ENCODE data around the gene ZNF792. TPM values are rescaled to one million over a fixed set of nuclear protein-coding genes. Genes with fewer than 3 reads are reported as not detected.
A peak's percentile ranks its signal among the peaks of the same experiment; 100 is the strongest.
"Not testable (repeated sequence)": the region's sequence is repeated elsewhere in the genome, so short reads cannot be mapped to it uniquely, and the experiment has no call there.

The ZNF792 gene
- polyA plus RNA-seq, 4 donors = 0.45 to 5.3 (median 1.9) TPM

GRCh38 chr19:34936184-34936583 lies 27.8 kb downstream of the ZNF792 start:
- H3K4me3 ChIP-seq (ENCODE audit: low read depth in 1 of 3, low read length in 3 of 3) = no peak overlapping the region
- H3K27me3 ChIP-seq (ENCODE audit: control insufficient read depth in 3 of 3, insufficient read depth in 3 of 3, low read length in 3 of 3) = no peaks in the 10 kb centered on the region
- FAIRE-seq (no peak), DNase-seq (no peak)
- H3K36me3 ChIP-seq (ENCODE audit: control insufficient read depth in 3 of 3, insufficient read depth in 2 of 3, low read depth in 1 of 3, low read length in 3 of 3) = peaks cover 0 to 32% (median 7%) of the 10 kb centered on the region in 3 donors
- 99% methylated on average over 4 of the region's 4 CpGs for WGBS, 3 donors
- no peak overlapping the region for H3K27ac ChIP-seq (ENCODE audit: low read depth in 1 of 3, low read length in 2 of 3)
- no peaks in the 10 kb centered on the region for H3K4me1 ChIP-seq (ENCODE audit: control insufficient read depth in 3 of 3, insufficient read depth in 2 of 3, low read depth in 1 of 3, low read length in 2 of 3)
- peaks cover 0 to 19% of the 10 kb centered on the region in 2 donors for H3K9me3 ChIP-seq (ENCODE audit: control insufficient read depth in 2 of 2, insufficient read depth in 1 of 2, low read depth in 1 of 2, low read length in 1 of 2)

GRCh38 chr19:34932494-34932893 lies 31.5 kb downstream of the ZNF792 start:
- Histone ChIP-seq H3K9me3 (ENCODE audit: control insufficient read depth in 2 of 2, insufficient read depth in 1 of 2, low read depth in 1 of 2, low read length in 1 of 2) (peaks cover 0 to 9% of the 10 kb centered on the region in 2 donors), H3K27ac (ENCODE audit: low read depth in 1 of 3, low read length in 2 of 3) (no peak overlapping the region), H3K36me3 (ENCODE audit: control insufficient read depth in 3 of 3, insufficient read depth in 2 of 3, low read depth in 1 of 3, low read length in 3 of 3) (peaks cover 0 to 24% (median 7%) of the 10 kb centered on the region in 3 donors), H3K4me1 (ENCODE audit: control insufficient read depth in 3 of 3, insufficient read depth in 2 of 3, low read depth in 1 of 3, low read length in 2 of 3) (no peaks in the 10 kb centered on the region), H3K4me3 (ENCODE audit: low read depth in 1 of 3, low read length in 3 of 3) (no peak overlapping the region), H3K27me3 (ENCODE audit: control insufficient read depth in 3 of 3, insufficient read depth in 3 of 3, low read length in 3 of 3) (no peaks in the 10 kb centered on the region)
- no peak for DNase-seq
- FAIRE-seq = no peak
- WGBS, 3 donors = 89 to 99% (median 97%) methylated on average over 6 of the region's 6 CpGs

- no peaks in the 10 kb centered on the region for H3K4me1 ChIP-seq (ENCODE audit: control insufficient read depth in 3 of 3, insufficient read depth in 2 of 3, low read depth in 1 of 3, low read length in 2 of 3)
- WGBS, 3 donors = 0% methylated on average over 53 of the region's 53 CpGs
- FAIRE-seq = no peak
These were observed 37.2 kb downstream of the ZNF792 start, which contains the start of gene ZNF30 for GRCh38 chr19:34926685-34927375. TSS of gene ZNF30 (plus strand) at chr19:34926903. CDS start at chr19:34929948, 3,045 bp downstream.

GRCh38 chr19:34926361-34926684 lies 37.7 kb downstream of the ZNF792 start:
- Histone ChIP-seq H3K36me3 (ENCODE audit: control insufficient read depth in 3 of 3, insufficient read depth in 2 of 3, low read depth in 1 of 3, low read length in 3 of 3) (no peaks in the 10 kb centered on the region), H3K27ac (ENCODE audit: low read depth in 1 of 3, low read length in 2 of 3) (peak overlapping the region in 1 of 3 donors; percentile 75), H3K9me3 (ENCODE audit: control insufficient read depth in 2 of 2, insufficient read depth in 1 of 2, low read depth in 1 of 2, low read length in 1 of 2) (peaks cover 0 to 3% of the 10 kb centered on the region in 2 donors), H3K4me3 (ENCODE audit: low read depth in 1 of 3, low read length in 3 of 3) (peak overlapping the region in 1 of 3 donors; percentile 72), H3K27me3 (ENCODE audit: control insufficient read depth in 3 of 3, insufficient read depth in 3 of 3, low read length in 3 of 3) (no peaks in the 10 kb centered on the region), H3K4me1 (ENCODE audit: control insufficient read depth in 3 of 3, insufficient read depth in 2 of 3, low read depth in 1 of 3, low read length in 2 of 3) (no peaks in the 10 kb centered on the region)
- FAIRE-seq = no peak
- DNase-seq = no peak
- 74 to 77% (median 75%) methylated on average over 3 of the region's 3 CpGs for WGBS, 3 donors

More at GRCh38 chr19:34926685-34927375, 37.2 kb downstream of the ZNF792 start, which contains the start of gene ZNF30:
- peak within 1 kb of the TSS; percentile 70 to 77 (median 72) for H3K4me3 ChIP-seq (ENCODE audit: low read depth in 1 of 3, low read length in 3 of 3)
- no peaks in the 10 kb centered on the region for H3K36me3 ChIP-seq (ENCODE audit: control insufficient read depth in 3 of 3, insufficient read depth in 2 of 3, low read depth in 1 of 3, low read length in 3 of 3)
- peaks cover 0 to 3% of the 10 kb centered on the region in 2 donors for H3K9me3 ChIP-seq (ENCODE audit: control insufficient read depth in 2 of 2, insufficient read depth in 1 of 2, low read depth in 1 of 2, low read length in 1 of 2)
- DNase-seq = peak; percentile 91 to 95
- peak within 1 kb of the TSS; percentile 68 to 89 (median 75) for H3K27ac ChIP-seq (ENCODE audit: low read depth in 1 of 3, low read length in 2 of 3)
- no peaks in the 10 kb centered on the region for H3K27me3 ChIP-seq (ENCODE audit: control insufficient read depth in 3 of 3, insufficient read depth in 3 of 3, low read length in 3 of 3)

GRCh38 chr19:34925278-34925855 lies 38.7 kb downstream of the ZNF792 start:
- FAIRE-seq = no peak
- no peak for DNase-seq
- WGBS, 3 donors = 89 to 94% (median 91%) methylated on average over 15 of the region's 15 CpGs
- no peaks in the 10 kb centered on the region for H3K4me1 ChIP-seq (ENCODE audit: control insufficient read depth in 3 of 3, insufficient read depth in 2 of 3, low read depth in 1 of 3, low read length in 2 of 3)
- peaks cover 0 to 5% of the 10 kb centered on the region in 2 donors for H3K9me3 ChIP-seq (ENCODE audit: control insufficient read depth in 2 of 2, insufficient read depth in 1 of 2, low read depth in 1 of 2, low read length in 1 of 2)
- H3K36me3 ChIP-seq (ENCODE audit: control insufficient read depth in 3 of 3, insufficient read depth in 2 of 3, low read depth in 1 of 3, low read length in 3 of 3) = no peaks in the 10 kb centered on the region
- H3K4me3 ChIP-seq (ENCODE audit: low read depth in 1 of 3, low read length in 3 of 3) = no peak overlapping the region
- no peaks in the 10 kb centered on the region for H3K27me3 ChIP-seq (ENCODE audit: control insufficient read depth in 3 of 3, insufficient read depth in 3 of 3, low read length in 3 of 3)
- no peak overlapping the region for H3K27ac ChIP-seq (ENCODE audit: low read depth in 1 of 3, low read length in 2 of 3)

- H3K36me3 ChIP-seq (ENCODE audit: control insufficient read depth in 3 of 3, insufficient read depth in 2 of 3, low read depth in 1 of 3, low read length in 3 of 3); H3K27ac ChIP-seq (ENCODE audit: low read depth in 1 of 3, low read length in 2 of 3); H3K4me3 ChIP-seq (ENCODE audit: low read depth in 1 of 3, low read length in 3 of 3); H3K4me1 ChIP-seq (ENCODE audit: control insufficient read depth in 3 of 3, insufficient read depth in 2 of 3, low read depth in 1 of 3, low read length in 2 of 3); H3K27me3 ChIP-seq (ENCODE audit: control insufficient read depth in 3 of 3, insufficient read depth in 3 of 3, low read length in 3 of 3); DNase-seq; FAIRE-seq: not testable (repeated sequence)
- WGBS, 3 donors = 55 to 68% (median 59%) methylated on average over 8 of the region's 8 CpGs
- peaks cover 0 to 27% of the 10 kb centered on the region in 2 donors for H3K9me3 ChIP-seq (ENCODE audit: control insufficient read depth in 2 of 2, insufficient read depth in 1 of 2, low read depth in 1 of 2, low read length in 1 of 2)
These were observed 43.8 kb downstream of the ZNF792 start for GRCh38 chr19:34920090-34920786.

- 80 to 88% (median 84%) methylated on average over 2 of the region's 2 CpGs for WGBS, 3 donors
- H3K36me3 ChIP-seq (ENCODE audit: control insufficient read depth in 3 of 3, insufficient read depth in 2 of 3, low read depth in 1 of 3, low read length in 3 of 3) = no peaks in the 10 kb centered on the region
- H3K27ac ChIP-seq (ENCODE audit: low read depth in 1 of 3, low read length in 2 of 3) = no peak overlapping the region
- DNase-seq (no peak), FAIRE-seq (no peak)
- peaks cover 0 to 2% (median 0%) of the 10 kb centered on the region in 3 donors for H3K27me3 ChIP-seq (ENCODE audit: control insufficient read depth in 3 of 3, insufficient read depth in 3 of 3, low read length in 3 of 3)
- no peak overlapping the region for H3K4me3 ChIP-seq (ENCODE audit: low read depth in 1 of 3, low read length in 3 of 3)
- no peaks in the 10 kb centered on the region for H3K4me1 ChIP-seq (ENCODE audit: control insufficient read depth in 3 of 3, insufficient read depth in 2 of 3, low read depth in 1 of 3, low read length in 2 of 3)
- H3K9me3 ChIP-seq (ENCODE audit: control insufficient read depth in 2 of 2, insufficient read depth in 1 of 2, low read depth in 1 of 2, low read length in 1 of 2) = peaks cover 0 to 29% of the 10 kb centered on the region in 2 donors
These were observed 45.8 kb downstream of the ZNF792 start for GRCh38 chr19:34918190-34918589.

GRCh38 chr19:34917144-34917543 lies 46.9 kb downstream of the ZNF792 start:
- H3K9me3 ChIP-seq (ENCODE audit: control insufficient read depth in 2 of 2, insufficient read depth in 1 of 2, low read depth in 1 of 2, low read length in 1 of 2) = peaks cover 0 to 29% of the 10 kb centered on the region in 2 donors
- 82 to 86% (median 84%) methylated on average over 3 of the region's 3 CpGs for WGBS, 3 donors
- not testable (repeated sequence) for H3K36me3 ChIP-seq (ENCODE audit: control insufficient read depth in 3 of 3, insufficient read depth in 2 of 3, low read depth in 1 of 3, low read length in 3 of 3); H3K27ac ChIP-seq (ENCODE audit: low read depth in 1 of 3, low read length in 2 of 3); H3K4me1 ChIP-seq (ENCODE audit: control insufficient read depth in 3 of 3, insufficient read depth in 2 of 3, low read depth in 1 of 3, low read length in 2 of 3); H3K27me3 ChIP-seq (ENCODE audit: control insufficient read depth in 3 of 3, insufficient read depth in 3 of 3, low read length in 3 of 3); H3K4me3 ChIP-seq (ENCODE audit: low read depth in 1 of 3, low read length in 3 of 3); DNase-seq; FAIRE-seq
